ENCODE measurements around the gene TM9SF1.

DNA sequence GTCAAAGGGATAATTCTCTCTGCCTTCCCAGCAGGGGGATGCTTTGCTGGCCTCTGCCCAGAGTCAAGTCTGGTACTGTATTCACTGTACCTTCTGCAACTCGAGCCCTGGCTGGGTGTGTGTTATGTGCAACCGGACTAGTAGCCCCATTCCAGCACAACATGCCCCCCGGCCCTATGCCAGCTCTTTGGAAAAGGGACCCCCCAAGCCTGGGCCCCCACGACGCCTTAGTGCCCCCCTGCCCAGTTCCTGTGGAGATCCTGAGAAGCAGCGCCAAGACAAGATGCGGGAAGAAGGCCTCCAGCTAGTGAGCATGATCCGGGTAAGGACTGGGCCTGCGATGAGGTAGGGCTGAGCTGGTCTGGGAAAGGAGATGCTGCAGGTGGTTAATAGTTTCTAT is 44.7 kb downstream of the TM9SF1 start:
- TF ChIP-seq, protein P1, sequence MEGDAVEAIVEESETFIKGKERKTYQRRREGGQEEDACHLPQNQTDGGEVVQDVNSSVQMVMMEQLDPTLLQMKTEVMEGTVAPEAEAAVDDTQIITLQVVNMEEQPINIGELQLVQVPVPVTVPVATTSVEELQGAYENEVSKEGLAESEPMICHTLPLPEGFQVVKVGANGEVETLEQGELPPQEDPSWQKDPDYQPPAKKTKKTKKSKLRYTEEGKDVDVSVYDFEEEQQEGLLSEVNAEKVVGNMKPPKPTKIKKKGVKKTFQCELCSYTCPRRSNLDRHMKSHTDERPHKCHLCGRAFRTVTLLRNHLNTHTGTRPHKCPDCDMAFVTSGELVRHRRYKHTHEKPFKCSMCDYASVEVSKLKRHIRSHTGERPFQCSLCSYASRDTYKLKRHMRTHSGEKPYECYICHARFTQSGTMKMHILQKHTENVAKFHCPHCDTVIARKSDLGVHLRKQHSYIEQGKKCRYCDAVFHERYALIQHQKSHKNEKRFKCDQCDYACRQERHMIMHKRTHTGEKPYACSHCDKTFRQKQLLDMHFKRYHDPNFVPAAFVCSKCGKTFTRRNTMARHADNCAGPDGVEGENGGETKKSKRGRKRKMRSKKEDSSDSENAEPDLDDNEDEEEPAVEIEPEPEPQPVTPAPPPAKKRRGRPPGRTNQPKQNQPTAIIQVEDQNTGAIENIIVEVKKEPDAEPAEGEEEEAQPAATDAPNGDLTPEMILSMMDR (IDR thresholded peaks at IDR 0.05; ENCODE audit: low read length), result no peak
- no peak for TF ChIP-seq EZH2 (IDR thresholded peaks at IDR 0.05; ENCODE audit: borderline replicate concordance, low read length)
